Ovary (tissue), 3 donors: Measurements from ENCODE around the gene USP17L27.
"Not testable (repeated sequence)": the region's sequence is repeated elsewhere in the genome, so short reads cannot be mapped to it uniquely, and the experiment has no call there.

Source experiments
- CTCF ChIP-seq, 3 donors: fragments of 450-650 bp in 2 of 3; fragments of 200-600 bp in 1 of 3; IDR thresholded peaks; one replicate each; pipeline versions ENCODE4 v1.5.1 to v1.8.0; 2016 to 2022; ENCODE audit warnings: antibody characterized with exemption in 3 of 3, mild to moderate bottlenecking in 1 of 3
- EP300 ChIP-seq: sonication (generic); formaldehyde crosslinking; IDR thresholded peaks from one replicate; pipeline ENCODE4 v1.6.1; 2017; ENCODE audit warnings: antibody characterized with exemption
- POLR2A ChIP-seq: fragments of 450-650 bp; IDR thresholded peaks from one replicate; pipeline ENCODE4 v1.6.1; 2017; ENCODE audit warnings: antibody characterized with exemption, mild to moderate bottlenecking, moderate library complexity
- donor health status: DM: no; HTN: no; CAD: no.

- not testable (repeated sequence) for TF ChIP-seq EP300; POLR2A; CTCF (IDR thresholded peaks at IDR 0.05)
Measured at GRCh38 chr4:9329611-9330010, 14.3 kb upstream of the USP17L27 start, which contains the start of gene USP17L25.
